SU-DHL-6 (cell line): ENCODE results near the gene CRISPLD2.
"Not testable (repeated sequence)": the region's sequence is repeated elsewhere in the genome, so short reads cannot be mapped to it uniquely, and the experiment has no call there.

Experiments
- H2AFZ ChIP-seq: fragments of 200-600 bp; sonication (generic); 2 replicates; pipeline ENCODE4 v1.6.1; 2014; ENCODE audit warnings: low read depth, mild to moderate bottlenecking, moderate library complexity, mixed read lengths, antibody characterized with exemption, low read length; ENCODE audit not compliant: severe bottlenecking
- H3F3A ChIP-seq: fragments of 200-600 bp; shearing (Covaris generic); 2 replicates; pipeline ENCODE4 v1.6.0; 2016; ENCODE audit warnings: antibody characterized with exemption, mild to moderate bottlenecking; ENCODE audit not compliant: insufficient read depth
- H3K27ac ChIP-seq: fragments of 200-600 bp; sonication (generic); 2 replicates; pipeline ENCODE4 v1.5.1; 2016; ENCODE audit warnings: low read depth, mild to moderate bottlenecking, low read length, moderate library complexity, mixed read lengths
- H3K27me3 ChIP-seq: fragments of 200-600 bp; sonication (generic), shearing (Covaris generic); 2 replicates; pipeline ENCODE4 v1.6.0; 2014; ENCODE audit warnings: mild to moderate bottlenecking, low read length
- H3K36me3 ChIP-seq: fragments of 200-600 bp; sonication (generic); 2 replicates; pipeline ENCODE4 v1.6.1; 2014; ENCODE audit warnings: mild to moderate bottlenecking, low read length, mixed read lengths
- H3K4me2 ChIP-seq: fragments of 300-600, 200-600 bp; shearing (Covaris generic), sonication (generic); 2 replicates; pipeline ENCODE4 v1.6.0; 2014; ENCODE audit warnings: low read length, low read depth, mild to moderate bottlenecking; ENCODE audit not compliant: poor library complexity, severe bottlenecking
- H3K4me3 ChIP-seq: fragments of 200-600 bp; sonication (generic); 2 replicates; pipeline ENCODE4 v1.5.1; 2014; ENCODE audit warnings: antibody characterized with exemption, low read length, mild to moderate bottlenecking, mixed read lengths; ENCODE audit not compliant: insufficient read depth, poor library complexity, severe bottlenecking
- H3K79me2 ChIP-seq: fragments of 200-600 bp; sonication (generic); 2 replicates; pipeline ENCODE4 v1.6.1; 2014; ENCODE audit warnings: mild to moderate bottlenecking, low read length, moderate library complexity; ENCODE audit not compliant: insufficient read depth
- H3K9ac ChIP-seq: fragments of 200-600 bp; sonication (generic); 2 replicates; pipeline ENCODE4 v1.7.0; 2014; ENCODE audit warnings: mild to moderate bottlenecking, low read length
- H3K9me2 ChIP-seq: fragments of 200-600 bp; sonication (generic); replicated peaks from 2 replicates; pipeline ENCODE4 v1.6.1; 2014; ENCODE audit warnings: low read length; ENCODE audit not compliant: insufficient read depth
- H3K9me3 ChIP-seq: fragments of 200-600 bp; sonication (generic); 2 replicates; pipeline ENCODE4 v1.6.1; 2014; ENCODE audit warnings: low read length, mixed read lengths; ENCODE audit not compliant: insufficient read depth
- H4K20me1 ChIP-seq: fragments of 200-600 bp; sonication (generic); 2 replicates; pipeline ENCODE4 v1.6.1; 2014; ENCODE audit warnings: low read depth, mild to moderate bottlenecking, antibody characterized with exemption, low read length, moderate library complexity, mixed read lengths
- CTCF ChIP-seq: fragments of 200-600 bp; sonication (generic); IDR thresholded peaks from one replicate; pipeline ENCODE4 v1.5.1; 2017; ENCODE audit warnings: antibody characterized with exemption, mild to moderate bottlenecking, low read length, moderate library complexity; ENCODE audit not compliant: insufficient read depth, poor library complexity, severe bottlenecking
- EZH2phosphoT487 ChIP-seq: fragments of 200-600 bp; sonication (generic), shearing (Covaris generic); conservative IDR thresholded peaks from 2 replicates; pipeline ENCODE4 v1.6.1; 2018; ENCODE audit warnings: mild to moderate bottlenecking, antibody characterized with exemption, low read length, moderate library complexity, mixed read lengths

CRISPLD2 gene

GRCh38 chr16:84829168-84829965, 9.6 kb downstream of the CRISPLD2 start:
- no peak overlapping the region for H3K4me2 ChIP-seq
- no peaks in the 10 kb centered on the region for H3K9me2 ChIP-seq
- H3K9ac ChIP-seq, result no peak overlapping the region
- TF ChIP-seq EZH2phosphoT487 (no peak), CTCF (no peak)
- H3K79me2 ChIP-seq, result no peaks in the 10 kb centered on the region
- no peak overlapping the region for H3K4me3 ChIP-seq
- H3K36me3 ChIP-seq, result no peaks in the 10 kb centered on the region
- no peaks in the 10 kb centered on the region for H3K9me3 ChIP-seq
- H4K20me1 ChIP-seq, result no peaks in the 10 kb centered on the region
- H3K27ac ChIP-seq, result no peak overlapping the region
- no peaks in the 10 kb centered on the region for H3F3A ChIP-seq
- H2AFZ ChIP-seq, result no peak overlapping the region
- no peaks in the 10 kb centered on the region for H3K27me3 ChIP-seq

- H4K20me1 ChIP-seq, result no peaks in the 10 kb centered on the region
- H3K4me3 ChIP-seq, result no peak overlapping the region
- no peaks in the 10 kb centered on the region for H3K27me3 ChIP-seq
- H3K9me3 ChIP-seq, result no peaks in the 10 kb centered on the region
- H2AFZ ChIP-seq, result no peak overlapping the region
- no peaks in the 10 kb centered on the region for H3K9me2 ChIP-seq
- no peaks in the 10 kb centered on the region for H3F3A ChIP-seq
- H3K27ac ChIP-seq, result no peak overlapping the region
- no peak overlapping the region for H3K4me2 ChIP-seq
- H3K36me3 ChIP-seq, result no peaks in the 10 kb centered on the region
- H3K79me2 ChIP-seq, result no peaks in the 10 kb centered on the region
- TF ChIP-seq CTCF, result no peak
- no peak for TF ChIP-seq EZH2phosphoT487
- H3K9ac ChIP-seq, result no peak overlapping the region
Observed at GRCh38 chr16:84830765-84831384, 11.1 kb downstream of the CRISPLD2 start.

- not testable (repeated sequence) for H3K4me3 ChIP-seq, H3K27me3 ChIP-seq
Observed at GRCh38 chr16:84831728-84832127, 11.9 kb downstream of the CRISPLD2 start.

GRCh38 chr16:84832488-84833143, 12.8 kb downstream of the CRISPLD2 start:
- no peaks in the 10 kb centered on the region for H3K79me2 ChIP-seq
- H2AFZ ChIP-seq, result no peak overlapping the region
- no peak overlapping the region for H3K9ac ChIP-seq
- H3F3A ChIP-seq, result no peaks in the 10 kb centered on the region
- no peak for TF ChIP-seq CTCF
- no peaks in the 10 kb centered on the region for H4K20me1 ChIP-seq
- H3K36me3 ChIP-seq, result no peaks in the 10 kb centered on the region
- no peak overlapping the region for H3K4me2 ChIP-seq
- H3K27me3 ChIP-seq, result no peaks in the 10 kb centered on the region
- no peaks in the 10 kb centered on the region for H3K9me2 ChIP-seq
- no peak overlapping the region for H3K4me3 ChIP-seq
- no peaks in the 10 kb centered on the region for H3K9me3 ChIP-seq
- H3K27ac ChIP-seq, result no peak overlapping the region

More at GRCh38 chr16:84831728-84832127, 11.9 kb downstream of the CRISPLD2 start:
- H3K9me2 ChIP-seq, H3K9me3 ChIP-seq, H4K20me1 ChIP-seq, H3F3A ChIP-seq, H3K27ac ChIP-seq, H3K36me3 ChIP-seq, H3K9ac ChIP-seq, H3K4me2 ChIP-seq, H3K79me2 ChIP-seq, H2AFZ ChIP-seq: not testable (repeated sequence)
